Mesenchymal stem cell (in vitro differentiated cells and primary cell): ENCODE data around the gene RCAN1.

Experiments used
- DNase-seq: peaks from one replicate; pipeline ENCODE4 v3.0.0-alpha.2; 2013
- H2AFZ ChIP-seq: one replicate; pipeline ENCODE4 v1.6.1; 2013; ENCODE audit warnings: low read depth, mild to moderate bottlenecking, control low read depth, inconsistent platforms, low read length, moderate library complexity
- H2AK5ac ChIP-seq: 2 replicates; pipeline ENCODE4 v1.6.1; 2013; ENCODE audit warnings: low read length, moderate library complexity, mild to moderate bottlenecking, inconsistent platforms; ENCODE audit not compliant: severe bottlenecking
- H2BK120ac ChIP-seq: one replicate; pipeline ENCODE4 v1.6.1; 2013; ENCODE audit warnings: low read depth, mild to moderate bottlenecking, inconsistent platforms, low read length, moderate library complexity
- H2BK12ac ChIP-seq, 2 experiments: one replicate each; pipeline ENCODE4 v1.6.1; 2013; ENCODE audit warnings: inconsistent platforms in 2 of 2, low read length in 2 of 2, mild to moderate bottlenecking in 2 of 2, moderate library complexity in 2 of 2, control low read depth in 1 of 2
- H2BK15ac ChIP-seq: one replicate; pipeline ENCODE4 v1.6.1; 2013; ENCODE audit warnings: mild to moderate bottlenecking, low read depth, inconsistent platforms; ENCODE audit not compliant: poor library complexity, severe bottlenecking
- H2BK5ac ChIP-seq: 2 replicates; pipeline ENCODE4 v1.6.1; 2013; ENCODE audit warnings: low read depth, mild to moderate bottlenecking, low read length, control low read depth, inconsistent platforms; ENCODE audit not compliant: poor library complexity, severe bottlenecking
- H3K14ac ChIP-seq, 2 experiments: one replicate each; pipeline ENCODE4 v1.6.1; 2013; ENCODE audit warnings: inconsistent platforms in 2 of 2, low read length in 2 of 2, control low read depth in 1 of 2, mild to moderate bottlenecking in 1 of 2, moderate library complexity in 1 of 2
- H3K18ac ChIP-seq, 2 experiments: one replicate each; pipeline ENCODE4 v1.6.1; 2013; ENCODE audit warnings: inconsistent platforms in 2 of 2, low read length in 2 of 2, control low read depth in 1 of 2, low read depth in 1 of 2, mild to moderate bottlenecking in 1 of 2
- H3K23ac ChIP-seq, 2 experiments: one replicate each; pipeline ENCODE4 v1.6.1; 2013; ENCODE audit warnings: inconsistent platforms in 2 of 2, low read length in 2 of 2, mild to moderate bottlenecking in 2 of 2, moderate library complexity in 2 of 2, control low read depth in 1 of 2
- H3K27ac ChIP-seq: 2 replicates; pipeline ENCODE4 v1.5.1; 2013; ENCODE audit warnings: mild to moderate bottlenecking, moderate library complexity, low read length, control low read depth, inconsistent platforms; ENCODE audit not compliant: poor library complexity, severe bottlenecking
- H3K27me3 ChIP-seq, 2 experiments: 2 replicates each; pipeline versions ENCODE4 v1.6.1 to v1.7.0; 2013; ENCODE audit warnings: low read length in 2 of 2, mild to moderate bottlenecking in 2 of 2, moderate library complexity in 2 of 2, control low read depth in 1 of 2, inconsistent platforms in 1 of 2; ENCODE audit not compliant: control insufficient read depth in 1 of 2, insufficient read depth in 1 of 2
- H3K36me3 ChIP-seq, 2 experiments: 2 replicates each; pipeline versions ENCODE4 v1.6.1 to v1.7.0; 2013; ENCODE audit warnings: low read length in 2 of 2, control low read depth in 1 of 2, inconsistent platforms in 1 of 2, low read depth in 1 of 2, mild to moderate bottlenecking in 1 of 2; ENCODE audit not compliant: insufficient read depth in 2 of 2, control insufficient read depth in 1 of 2
- H3K4ac ChIP-seq, 2 experiments: one replicate each; pipeline ENCODE4 v1.6.1; 2013; ENCODE audit warnings: inconsistent platforms in 2 of 2, low read length in 2 of 2, mild to moderate bottlenecking in 2 of 2, moderate library complexity in 2 of 2, control low read depth in 1 of 2, low read depth in 1 of 2
- H3K4me1 ChIP-seq: 2 replicates; pipeline ENCODE4 v1.6.1; 2013; ENCODE audit warnings: low read depth, low read length, control low read depth; ENCODE audit not compliant: control insufficient read depth, insufficient read depth
- H3K4me2 ChIP-seq: 2 replicates; pipeline ENCODE4 v1.6.1; 2013; ENCODE audit warnings: low read length, mild to moderate bottlenecking, inconsistent platforms; ENCODE audit not compliant: poor library complexity, severe bottlenecking
- H3K4me3 ChIP-seq, 2 experiments: 2 replicates each; pipeline versions ENCODE4 v1.5.1 to v1.7.0; 2013; ENCODE audit warnings: low read length in 2 of 2, mild to moderate bottlenecking in 2 of 2, control low read depth in 1 of 2, low read depth in 1 of 2; ENCODE audit not compliant: insufficient read depth in 1 of 2
- H3K79me1 ChIP-seq: replicated peaks from 2 replicates; pipeline ENCODE4 v1.6.1; 2013; ENCODE audit warnings: mild to moderate bottlenecking, control low read depth, low read length, inconsistent platforms; ENCODE audit not compliant: poor library complexity, severe bottlenecking
- H3K9ac ChIP-seq: 2 replicates; pipeline ENCODE4 v1.7.0; 2013; ENCODE audit warnings: mild to moderate bottlenecking, low read length, moderate library complexity
- H3K9me3 ChIP-seq: 2 replicates; pipeline ENCODE4 v1.7.0; 2013; ENCODE audit warnings: mild to moderate bottlenecking, low read length; ENCODE audit not compliant: control insufficient read depth
- H4K8ac ChIP-seq: one replicate; pipeline ENCODE4 v1.6.1; 2013; ENCODE audit warnings: inconsistent platforms, mild to moderate bottlenecking, low read length, moderate library complexity
- H4K91ac ChIP-seq: one replicate; pipeline ENCODE4 v1.6.1; 2013; ENCODE audit warnings: mild to moderate bottlenecking, low read length, inconsistent platforms
- WGBS: methylation state at CpG from one replicate; pipeline ENCODE4 v1.1.7; 2013; ENCODE audit warnings: mixed read lengths; 5-methylcytosine and 5-hydroxymethylcytosine counted together

Gene RCAN1

DNA sequence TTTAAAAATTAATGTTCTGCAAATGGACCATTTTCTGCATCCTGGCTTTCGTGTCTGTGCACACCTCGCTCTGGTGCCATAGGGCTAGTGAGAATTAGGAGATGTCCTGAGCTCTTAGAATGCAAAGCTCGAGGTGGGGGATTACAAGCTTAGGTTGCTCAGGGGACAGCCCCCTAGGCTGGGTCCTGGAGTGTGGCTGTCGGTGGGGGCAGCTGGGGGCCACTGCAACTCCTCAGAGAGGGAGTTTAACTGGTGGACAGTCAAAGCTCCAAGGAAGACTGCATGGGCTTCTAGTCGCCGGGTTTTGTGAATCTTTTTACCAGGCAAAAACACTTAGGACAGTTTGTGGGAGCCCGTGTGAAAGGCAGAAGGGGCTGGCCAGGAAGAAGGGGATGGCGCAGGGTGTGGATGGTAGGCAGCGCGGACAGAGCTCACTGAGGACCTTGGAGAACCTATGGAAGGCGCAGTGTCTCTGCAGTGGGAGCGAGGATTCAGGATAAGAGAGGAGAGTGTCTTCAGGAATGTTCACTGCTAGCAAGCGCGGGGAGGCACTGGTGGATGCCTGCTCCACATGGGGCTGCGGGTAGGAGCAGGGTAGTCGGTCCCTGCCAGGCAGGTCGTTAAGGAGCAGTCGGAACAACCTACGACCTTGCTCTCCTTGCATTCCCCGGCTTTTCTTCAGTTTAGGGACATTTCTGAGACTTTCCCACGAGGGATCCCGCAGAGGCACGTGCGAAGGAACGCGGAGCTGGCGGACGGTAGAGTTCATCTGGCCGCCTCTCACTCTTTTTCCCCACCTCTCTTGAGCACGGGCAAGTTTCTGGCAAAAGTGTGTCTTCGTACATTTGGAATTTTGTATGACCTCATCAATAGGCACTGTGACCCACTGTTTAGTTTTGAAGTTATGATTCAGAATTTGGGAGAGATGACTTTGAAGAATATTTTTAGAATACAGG, 90.0 kb downstream of the RCAN1 start:
- H2BK120ac ChIP-seq, result peak overlapping the region; percentile 22
- H2AK5ac ChIP-seq, result no peak overlapping the region
- H3K4ac ChIP-seq, result peak overlapping the region; percentile 3 to 57
- H3K4me2 ChIP-seq, result peak overlapping the region; percentile 64
- no peak overlapping the region for H2AFZ ChIP-seq
- peak overlapping the region; percentile 52 for H4K8ac ChIP-seq
- H3K23ac ChIP-seq, result peak overlapping the region in 1 of 2 experiments; percentile 57
- peak overlapping the region; percentile 54 to 82 for H3K4me3 ChIP-seq
- H4K91ac ChIP-seq, result no peak overlapping the region
- peak overlapping the region in 1 of 2 experiments; percentile 83 for H3K14ac ChIP-seq
- peak overlapping the region; percentile 37 to 74 for H3K18ac ChIP-seq
- H2BK5ac ChIP-seq, result peak overlapping the region; percentile 63
- peak overlapping the region; percentile 15 for H2BK15ac ChIP-seq
- H3K27me3 ChIP-seq, result no peaks in the 10 kb centered on the region
- H2BK12ac ChIP-seq, result peak overlapping the region in 1 of 2 experiments; percentile 84
- H3K36me3 ChIP-seq, result peaks cover 31 to 34% of the 10 kb centered on the region in 2 experiments
- H3K9ac ChIP-seq, result peak overlapping the region; percentile 99
- WGBS, result 30% methylated on average over 30 of the region's 31 CpGs
- H3K9me3 ChIP-seq, result no peaks in the 10 kb centered on the region
- peak overlapping the region; percentile 92 for H3K27ac ChIP-seq
- H3K4me1 ChIP-seq, result peaks cover 25% of the 10 kb centered on the region
- peaks cover 7% of the 10 kb centered on the region for H3K79me1 ChIP-seq
- DNase-seq, result peak; percentile 74

- 99% methylated on average over 7 of the region's 7 CpGs for WGBS
- Histone ChIP-seq H2BK12ac (no peak overlapping the region), H3K4me1 (peaks cover 33% of the 10 kb centered on the region), H2AK5ac (peak overlapping the region; percentile 17), H4K91ac (no peak overlapping the region), H3K79me1 (peaks cover 7% of the 10 kb centered on the region), H3K4me2 (peak overlapping the region; percentile 14), H3K23ac (no peak overlapping the region), H3K18ac (no peak overlapping the region), H2BK5ac (no peak overlapping the region), H3K14ac (no peak overlapping the region), H4K8ac (peak overlapping the region; percentile 41), H2AFZ (no peak overlapping the region), H3K27ac (no peak overlapping the region), H3K4ac (no peak overlapping the region), H3K9me3 (no peaks in the 10 kb centered on the region), H3K9ac (no peak overlapping the region), H2BK120ac (no peak overlapping the region), H2BK15ac (no peak overlapping the region), H3K27me3 (no peaks in the 10 kb centered on the region), H3K36me3 (peaks cover 44 to 51% of the 10 kb centered on the region in 2 experiments), H3K4me3 (no peak overlapping the region)
- no peak for DNase-seq
Measured at GRCh38 chr21:34523019-34523555, 91.8 kb downstream of the RCAN1 start.

DNA sequence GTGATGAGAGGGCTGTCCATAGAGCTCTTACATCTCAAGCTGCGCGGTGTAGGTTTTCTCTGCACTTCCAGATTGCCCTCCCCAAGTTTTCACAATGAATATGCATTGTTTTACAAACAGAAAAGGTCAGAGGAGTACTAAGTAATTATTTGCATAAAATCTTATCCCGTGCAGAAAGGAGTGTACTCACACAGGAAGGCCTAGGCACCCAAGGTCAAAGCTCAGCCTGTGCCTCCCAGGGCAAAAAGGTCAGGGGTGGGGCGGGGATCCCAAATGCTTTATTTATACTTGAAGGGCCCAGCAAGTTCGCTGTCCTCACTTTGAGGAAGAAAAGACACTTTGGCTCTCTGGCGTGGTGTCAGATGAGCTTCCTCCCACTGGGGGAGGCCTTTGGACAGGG, 92.6 kb downstream of the RCAN1 start:
- Histone ChIP-seq H2AK5ac (no peak overlapping the region), H2BK120ac (no peak overlapping the region), H2BK15ac (no peak overlapping the region), H3K9ac (no peak overlapping the region), H3K79me1 (peaks cover 10% of the 10 kb centered on the region), H2BK12ac (no peak overlapping the region), H4K8ac (peak overlapping the region; percentile 50), H3K27me3 (no peaks in the 10 kb centered on the region), H3K4me2 (no peak overlapping the region), H3K36me3 (peaks cover 51 to 59% of the 10 kb centered on the region in 2 experiments), H3K18ac (no peak overlapping the region), H3K14ac (no peak overlapping the region), H3K27ac (peak overlapping the region; percentile 13), H4K91ac (no peak overlapping the region), H3K23ac (no peak overlapping the region), H2BK5ac (no peak overlapping the region), H3K4ac (no peak overlapping the region), H3K4me3 (no peak overlapping the region), H2AFZ (no peak overlapping the region), H3K4me1 (peaks cover 37% of the 10 kb centered on the region), H3K9me3 (no peaks in the 10 kb centered on the region)
- no peak for DNase-seq
- 80% methylated on average over 6 of the region's 6 CpGs for WGBS

DNA sequence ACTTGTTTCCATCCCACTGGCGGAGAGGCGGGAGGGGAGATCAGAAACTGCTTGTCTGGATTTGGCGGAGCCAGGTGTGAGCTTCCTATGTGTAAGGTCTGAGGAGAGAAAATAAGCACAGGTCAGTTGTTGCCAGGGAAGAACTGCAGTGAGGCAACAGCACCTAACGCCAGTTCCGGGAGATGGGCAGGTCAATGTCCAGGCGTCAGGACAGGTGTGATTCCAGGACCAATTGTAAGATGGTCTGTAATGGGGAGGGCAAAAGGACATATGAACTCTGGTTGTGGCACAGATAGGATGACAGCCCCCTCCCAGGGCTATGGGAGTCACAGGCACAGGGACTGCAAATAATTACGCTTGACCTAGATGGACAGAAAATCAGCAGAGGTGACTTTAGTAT, 93.4 kb downstream of the RCAN1 start:
- H3K4me2 ChIP-seq, result no peak overlapping the region
- H3K36me3 ChIP-seq, result peaks cover 53 to 66% of the 10 kb centered on the region in 2 experiments
- no peak overlapping the region for H3K9ac ChIP-seq
- H3K27ac ChIP-seq, result no peak overlapping the region
- H3K4me1 ChIP-seq, result peaks cover 37% of the 10 kb centered on the region
- no peak overlapping the region for H2AK5ac ChIP-seq
- H3K4me3 ChIP-seq, result no peak overlapping the region
- no peak overlapping the region for H3K4ac ChIP-seq
- H2BK5ac ChIP-seq, result no peak overlapping the region
- no peak overlapping the region for H4K8ac ChIP-seq
- DNase-seq, result no peak
- H3K9me3 ChIP-seq, result no peaks in the 10 kb centered on the region
- WGBS, result 98% methylated on average over 7 of the region's 7 CpGs
- no peak overlapping the region for H2AFZ ChIP-seq
- H2BK120ac ChIP-seq, result no peak overlapping the region
- H3K18ac ChIP-seq, result no peak overlapping the region
- peaks cover 10% of the 10 kb centered on the region for H3K79me1 ChIP-seq
- no peak overlapping the region for H2BK15ac ChIP-seq
- no peaks in the 10 kb centered on the region for H3K27me3 ChIP-seq
- H2BK12ac ChIP-seq, result no peak overlapping the region
- no peak overlapping the region for H4K91ac ChIP-seq
- H3K23ac ChIP-seq, result no peak overlapping the region
- no peak overlapping the region for H3K14ac ChIP-seq
